Measurements from ENCODE around the gene TTLL11.
"Not testable (repeated sequence)": the region's sequence is repeated elsewhere in the genome, so short reads cannot be mapped to it uniquely, and the experiment has no call there.

The TTLL11 gene

GRCh38 chr9:122005597-122005996 lies 87.5 kb downstream of the TTLL11 start:
- POLR2A ChIA-PET, result no interaction called here
- TF ChIP-seq CTCF (IDR thresholded peaks at IDR 0.05; ENCODE audit: control extremely low read depth, extremely low read depth, low read depth, missing control alignments), result no peak
- no peak for DNase-seq (ENCODE audit: extremely low spot score)
- CTCF ChIA-PET, result interaction anchor here (1.5 kb wide), 1 partner anchor 12 kb away, joined by 3 read pairs; no protein-coding TSS in a partner anchor

DNA sequence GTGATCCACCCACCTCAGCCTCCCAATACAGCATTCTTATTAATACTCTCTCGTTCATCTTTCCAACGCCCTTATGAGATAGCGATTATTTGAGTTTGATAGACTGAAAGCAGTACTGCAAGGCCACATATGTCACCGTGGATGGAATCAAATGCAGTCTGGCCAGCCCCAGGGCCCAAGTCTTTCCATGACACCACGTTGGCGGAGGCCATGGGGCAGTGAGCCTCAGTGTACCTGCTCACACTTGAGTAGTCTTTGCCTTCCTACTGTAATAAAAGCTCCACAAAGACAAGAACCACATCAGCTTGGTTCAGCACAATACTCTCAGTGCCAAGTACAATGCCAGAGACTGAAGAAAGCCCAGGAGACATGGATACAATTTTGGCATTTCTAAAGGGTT lies 88.5 kb downstream of the TTLL11 start:
- no peak for DNase-seq (ENCODE audit: extremely low spot score)
- POLR2A ChIA-PET, result no interaction called here
- CTCF ChIA-PET, result interaction anchor here (1.5 kb wide), 1 partner anchor 13 kb away, joined by 3 read pairs; no protein-coding TSS in a partner anchor
- no peak for TF ChIP-seq CTCF (IDR thresholded peaks at IDR 0.05; ENCODE audit: control extremely low read depth, extremely low read depth, low read depth, missing control alignments)

DNA sequence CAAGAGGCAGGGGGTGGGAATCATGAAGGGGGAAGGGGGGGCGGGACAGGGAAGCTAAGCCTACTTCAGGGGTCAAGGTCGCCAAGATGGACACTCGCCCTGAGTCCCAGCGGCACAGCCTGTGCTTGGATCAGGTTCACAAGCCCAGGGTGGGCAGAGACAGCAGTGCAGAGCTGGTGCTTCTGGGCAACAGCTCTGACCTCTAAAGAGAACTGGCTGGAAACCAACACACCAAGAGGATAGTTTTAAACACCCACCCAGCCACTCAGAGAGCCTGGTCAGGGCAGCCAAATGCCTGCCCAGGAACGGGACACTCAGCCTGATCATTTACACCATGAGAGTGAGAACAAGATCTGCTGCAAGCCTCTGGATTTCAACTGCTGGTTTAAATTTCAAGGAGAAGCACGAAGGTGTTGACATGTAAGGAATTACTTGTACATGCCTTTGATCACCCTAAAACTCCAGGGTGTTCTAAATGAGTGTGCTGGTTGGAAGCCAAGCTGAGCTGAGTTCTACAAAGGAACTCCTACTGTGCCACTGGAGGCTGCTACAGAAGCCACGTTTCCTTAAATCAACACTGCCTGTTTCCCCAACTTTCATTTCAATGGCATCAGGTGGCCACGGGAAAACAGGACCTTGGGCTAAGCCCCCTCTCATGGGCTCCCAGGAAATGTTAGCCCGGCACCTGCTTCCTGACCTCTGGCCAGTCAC lies 91.5 kb downstream of the TTLL11 start:
- CTCF ChIA-PET, result interaction anchor here (1.0 kb wide), 2 partner anchors 8 to 314 kb away, joined by 3 read pairs; no protein-coding TSS in a partner anchor
- POLR2A ChIA-PET, result no interaction called here
- DNase-seq (ENCODE audit: extremely low spot score), result no peak
- no peak for TF ChIP-seq CTCF (IDR thresholded peaks at IDR 0.05; ENCODE audit: control extremely low read depth, extremely low read depth, low read depth, missing control alignments)

- POLR2A ChIA-PET; DNase-seq (ENCODE audit: extremely low spot score); CTCF ChIA-PET: not testable (repeated sequence)
Measured at GRCh38 chr9:122000526-122000925, 92.6 kb downstream of the TTLL11 start.

DNA sequence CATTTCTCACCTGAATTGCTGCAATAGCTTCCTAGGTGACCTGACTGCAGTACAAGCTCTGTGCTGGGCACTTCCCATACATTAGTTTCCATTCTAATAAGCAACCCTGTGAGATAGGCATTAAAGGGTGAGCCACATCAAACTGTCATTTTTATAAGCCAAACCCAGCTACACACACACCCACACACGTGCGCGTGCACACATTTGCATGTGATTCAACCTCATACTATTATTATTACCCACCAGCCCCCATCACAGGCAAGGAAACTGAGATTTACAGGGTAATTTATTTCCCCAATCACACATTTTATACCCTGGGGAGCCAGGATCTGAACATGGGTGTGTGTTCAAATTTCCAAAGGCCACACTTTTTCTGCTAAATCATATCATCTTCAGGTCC lies 93.6 kb downstream of the TTLL11 start:
- POLR2A ChIA-PET, result no interaction called here
- no peak for DNase-seq (ENCODE audit: extremely low spot score)
- no peak for TF ChIP-seq CTCF (IDR thresholded peaks at IDR 0.05; ENCODE audit: control extremely low read depth, extremely low read depth, low read depth, missing control alignments)
- CTCF ChIA-PET, result interaction anchor here (1.2 kb wide), 1 partner anchor 312 kb away, joined by 4 read pairs; no protein-coding TSS in a partner anchor

DNA sequence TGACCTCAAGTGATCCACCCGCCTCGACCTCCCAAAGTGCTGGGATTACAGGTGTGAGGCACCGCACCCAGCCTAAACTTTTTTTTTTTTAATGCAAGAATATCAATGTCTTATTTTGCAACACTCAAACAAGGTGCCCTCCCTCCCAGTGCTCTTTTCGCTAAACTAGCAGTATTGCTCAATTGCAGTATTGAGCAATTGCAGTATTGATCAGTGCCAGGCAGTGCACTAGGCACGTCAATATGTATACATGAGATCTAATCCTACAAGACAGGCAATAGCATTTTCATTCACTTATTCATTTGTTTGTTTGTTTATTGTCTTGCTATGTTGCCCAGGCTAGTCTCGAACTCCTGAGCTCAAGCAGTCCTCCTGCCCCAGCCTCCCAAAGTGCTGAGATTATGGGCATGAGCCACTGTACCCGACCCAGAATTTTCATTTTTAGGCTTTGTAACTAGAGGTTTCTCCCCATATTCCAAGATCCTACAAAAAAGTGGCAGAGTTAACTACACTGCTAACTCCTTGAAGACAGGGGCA lies 94.5 kb downstream of the TTLL11 start:
- no peak for DNase-seq (ENCODE audit: extremely low spot score)
- CTCF ChIA-PET, result interaction anchor here (1.2 to 1.5 kb wide), 2 partner anchors 311 kb away, joined by 4 to 5 read pairs; no protein-coding TSS in a partner anchor
- TF ChIP-seq CTCF (IDR thresholded peaks at IDR 0.05; ENCODE audit: control extremely low read depth, extremely low read depth, low read depth, missing control alignments), result no peak
- POLR2A ChIA-PET, result no interaction called here

DNA sequence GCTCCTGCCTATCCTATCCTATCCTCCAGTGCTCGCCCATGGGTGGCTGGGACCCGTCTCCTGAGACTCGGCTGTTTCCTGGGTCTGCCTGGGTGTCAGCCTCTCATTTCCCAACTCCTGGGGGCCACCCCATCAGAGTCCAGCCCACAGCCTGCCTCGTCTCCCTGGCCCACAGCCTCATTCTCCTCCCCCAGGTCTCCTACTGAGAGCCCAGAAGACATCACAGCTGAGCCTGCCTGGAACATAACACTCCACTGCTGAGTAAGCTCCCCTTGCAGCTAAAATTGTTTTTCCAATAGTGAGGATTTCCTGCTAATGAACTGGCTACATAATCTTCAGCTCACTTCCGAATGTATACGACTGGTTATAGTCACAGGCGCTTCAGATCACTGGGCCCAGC lies 95.3 kb downstream of the TTLL11 start:
- no peak for TF ChIP-seq CTCF (IDR thresholded peaks at IDR 0.05; ENCODE audit: control extremely low read depth, extremely low read depth, low read depth, missing control alignments)

More for the DNA sequence above, 95.3 kb downstream of the TTLL11 start:
- POLR2A ChIA-PET, result no interaction called here
- CTCF ChIA-PET, result interaction anchor here (1.5 to 2.4 kb wide), 2 partner anchors 11 to 310 kb away, joined by 5 to 6 read pairs; no protein-coding TSS in a partner anchor
- DNase-seq (ENCODE audit: extremely low spot score), result no peak

Measured in GM10248 (cell line).